Natural killer cell (primary cell): ENCODE results near the gene EPOP. TPM values are rescaled to one million over a fixed set of nuclear protein-coding genes. Genes with fewer than 3 reads are reported as not detected.

Source experiments
- ATAC-seq, 3 donors: fragments of 150-1000 bp in 2 of 3; fragments of 200-7000 bp in 1 of 3; cut with Tn5 transposase; 1 replicate in 1 of 3; 2 replicates in 2 of 3; pipeline ENCODE4 v1.10.0; 2021; ENCODE audit warnings: mild to moderate bottlenecking in 2 of 3, moderate library complexity in 2 of 3
- DNase-seq, 2 donors: peaks; one replicate each; pipeline versions ENCODE4 v3.0.0 to v3.0.0-alpha.2; 2013 to 2021; ENCODE audit warnings: mixed read lengths in 1 of 2
- H3K27ac ChIP-seq: one replicate; pipeline ENCODE4 v1.5.1; 2013; ENCODE audit warnings: mild to moderate bottlenecking, low read length
- H3K27me3 ChIP-seq: one replicate; pipeline ENCODE4 v1.6.1; 2013; ENCODE audit warnings: low read length; ENCODE audit not compliant: control insufficient read depth, insufficient read depth
- H3K36me3 ChIP-seq: one replicate; pipeline ENCODE4 v1.6.1; 2013; ENCODE audit warnings: low read length; ENCODE audit not compliant: control insufficient read depth, insufficient read depth
- H3K4me1 ChIP-seq: one replicate; pipeline ENCODE4 v1.6.1; 2013; ENCODE audit warnings: low read length; ENCODE audit not compliant: control insufficient read depth, insufficient read depth
- H3K4me3 ChIP-seq: one replicate; pipeline ENCODE4 v1.5.1; 2013; ENCODE audit warnings: low read length
- H3K9me3 ChIP-seq: one replicate; pipeline ENCODE4 v1.6.1; 2013; ENCODE audit warnings: low read length; ENCODE audit not compliant: control insufficient read depth, insufficient read depth
- H3K27ac Mint-ChIP-seq, 2 donors: one replicate each; pipeline ENCODE4 v1.8.0; 2022; ENCODE audit warnings: mild to moderate bottlenecking in 2 of 2, mixed read lengths in 2 of 2, moderate library complexity in 1 of 2
- H3K27me3 Mint-ChIP-seq, 2 donors: one replicate each; pipeline ENCODE4 v1.8.0; 2022; ENCODE audit warnings: low read depth in 2 of 2, mixed read lengths in 2 of 2
- H3K36me3 Mint-ChIP-seq: one replicate; pipeline ENCODE4 v1.8.0; 2022; ENCODE audit warnings: mixed read lengths
- H3K4me1 Mint-ChIP-seq, 2 donors: one replicate each; pipeline ENCODE4 v1.8.0; 2022; ENCODE audit warnings: mixed read lengths in 2 of 2
- H3K4me3 Mint-ChIP-seq: one replicate; pipeline ENCODE4 v1.8.0; 2022; ENCODE audit warnings: mild to moderate bottlenecking, moderate library complexity, mixed read lengths
- H3K9me3 Mint-ChIP-seq, 2 donors: one replicate each; pipeline ENCODE4 v1.8.0; 2022; ENCODE audit warnings: mixed read lengths in 2 of 2
- CTCF ChIP-seq: fragments of 200-600 bp; IDR thresholded peaks from one replicate; pipeline ENCODE4 v1.8.0; 2022; ENCODE audit warnings: antibody characterized with exemption
- WGBS: methylation state at CpG from one replicate; pipeline ENCODE4 v1.1.7; 2013; ENCODE audit warnings: missing lambda C conversion rate; ENCODE audit not compliant: insufficient coverage; 5-methylcytosine and 5-hydroxymethylcytosine counted together
- intact Hi-C: fragments of 100-400 bp; cut with micrococcal nuclease; formaldehyde crosslinking; loops from one replicate; pipeline ENCODE4 v1.14.2; 2022
- total RNA-seq, 4 donors: library from RNA; stranded (reverse); fragments of 120-200 nt in 1 of 4; gene quantifications; one replicate each; pipeline versions ENCODE4 v1.2.3 to v1.2.4, GENCODE V29; 2013 to 2022

The EPOP gene
- total RNA-seq, 3 donors from 2014 or later (not counting 1 experiment from before 2014, with no cell fraction given) = 0.66 to 1.9 (median 1.1) TPM

DNA sequence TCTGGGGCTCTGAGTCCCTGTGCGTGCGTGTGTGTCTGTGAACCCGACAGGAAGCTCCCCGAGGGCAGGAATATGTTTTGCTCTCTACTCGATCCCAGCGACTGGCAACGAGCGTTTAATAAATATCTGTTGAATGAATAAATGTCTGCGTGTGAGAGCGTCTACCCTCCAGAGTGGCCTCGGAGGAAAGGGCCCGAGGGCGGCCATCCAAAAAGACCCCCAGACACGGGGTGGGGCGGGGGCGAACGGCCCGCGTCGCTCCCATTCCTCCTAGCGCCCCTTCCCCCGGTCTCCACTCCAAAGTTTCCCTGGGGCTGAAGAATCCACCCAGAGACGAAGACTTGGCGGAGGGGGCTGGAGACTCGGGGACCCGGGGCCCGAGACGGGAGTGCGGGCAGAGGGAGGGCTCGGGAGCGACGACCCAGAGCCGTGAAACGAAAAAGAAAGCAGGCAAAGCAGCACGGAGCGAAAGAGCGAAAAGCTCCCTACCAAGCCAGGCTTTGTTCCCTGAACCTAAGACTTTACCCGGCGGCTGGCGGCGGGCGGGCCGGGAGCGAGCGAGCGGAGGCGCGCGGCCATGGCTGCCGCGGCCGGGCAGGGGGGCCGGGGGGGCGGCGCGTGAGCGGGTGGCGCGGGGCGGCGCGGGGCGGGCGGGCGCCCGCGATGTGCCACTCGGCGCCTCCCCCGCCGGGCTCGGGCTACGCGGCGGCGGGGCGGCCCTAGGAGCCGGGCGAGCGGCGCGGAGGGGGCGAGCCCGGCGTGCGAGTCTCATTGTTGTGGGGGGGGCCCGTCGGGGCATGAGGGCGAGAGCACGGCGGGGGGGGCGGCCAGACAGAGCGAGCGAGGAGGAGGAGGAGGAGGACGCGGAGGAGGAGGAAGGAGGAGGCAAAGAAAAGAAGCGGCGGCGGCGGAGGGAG lies 30.1 kb upstream of the EPOP start, which contains the start of gene MLLT6:
MLLT6 (plus strand) TSS at position 668 of the 917 bp plus-strand sequence. CDS start 360 bp downstream, outside the sequence.
- H3K27me3 ChIP-seq = no peaks in the 10 kb centered on the region
- H3K4me1 ChIP-seq = peaks cover 74% of the 10 kb centered on the region
- peak; percentile 27 to 61 (median 51) for ATAC-seq
- H3K9me3 Mint-ChIP-seq = no peaks in the 10 kb centered on the region
- WGBS = under 1% methylated on average over 93 of the region's 100 CpGs
- DNase-seq = peak; percentile 76 to 91
- peak within 1 kb of the TSS; percentile 98 to 100 for H3K27ac Mint-ChIP-seq
- H3K27ac ChIP-seq = peak within 1 kb of the TSS; percentile 95
- peak within 1 kb of the TSS; percentile 98 for H3K4me3 Mint-ChIP-seq
- H3K4me3 ChIP-seq = peak within 1 kb of the TSS; percentile 77
- TF ChIP-seq CTCF = no peak
- H3K36me3 Mint-ChIP-seq = peaks cover 6% of the 10 kb centered on the region
- no peaks in the 10 kb centered on the region for H3K9me3 ChIP-seq
- H3K27me3 Mint-ChIP-seq = no peaks in the 10 kb centered on the region
- peaks cover 23% of the 10 kb centered on the region for H3K36me3 ChIP-seq
- intact Hi-C loops = loop anchor here (5.0 to 10.0 kb wide), 2 partner anchors 50 to 167 kb away; partner anchors contain the start of genes LASP1 and PSMB3
- peaks cover 56 to 83% of the 10 kb centered on the region in 2 donors for H3K4me1 Mint-ChIP-seq

- Histone ChIP-seq H3K4me1 (peaks cover 67% of the 10 kb centered on the region), H3K27ac (peak overlapping the region; percentile 95), H3K36me3 (peaks cover 14% of the 10 kb centered on the region), H3K9me3 (no peaks in the 10 kb centered on the region), H3K27me3 (no peaks in the 10 kb centered on the region), H3K4me3 (peak overlapping the region; percentile 77)
- Mint-ChIP-seq H3K4me3 (peak overlapping the region; percentile 98), H3K9me3 (no peaks in the 10 kb centered on the region), H3K27me3 (no peaks in the 10 kb centered on the region), H3K36me3 (no peaks in the 10 kb centered on the region), H3K4me1 (peaks cover 47 to 79% of the 10 kb centered on the region in 2 donors), H3K27ac (peak overlapping the region; percentile 98 to 100)
- no peak for TF ChIP-seq CTCF
- ATAC-seq (peak in 1 of 3 donors; percentile 2), DNase-seq (peak; percentile 60 to 79)
- WGBS = under 1% methylated on average over 46 of the region's 50 CpGs
- intact Hi-C loops = loop anchor here (2.0 to 10.0 kb wide), 3 partner anchors 27 to 168 kb away; partner anchors contain the start of genes LASP1 and PSMB3
Measured at GRCh38 chr17:38703742-38704605, 29.2 kb upstream of the EPOP start.

DNA sequence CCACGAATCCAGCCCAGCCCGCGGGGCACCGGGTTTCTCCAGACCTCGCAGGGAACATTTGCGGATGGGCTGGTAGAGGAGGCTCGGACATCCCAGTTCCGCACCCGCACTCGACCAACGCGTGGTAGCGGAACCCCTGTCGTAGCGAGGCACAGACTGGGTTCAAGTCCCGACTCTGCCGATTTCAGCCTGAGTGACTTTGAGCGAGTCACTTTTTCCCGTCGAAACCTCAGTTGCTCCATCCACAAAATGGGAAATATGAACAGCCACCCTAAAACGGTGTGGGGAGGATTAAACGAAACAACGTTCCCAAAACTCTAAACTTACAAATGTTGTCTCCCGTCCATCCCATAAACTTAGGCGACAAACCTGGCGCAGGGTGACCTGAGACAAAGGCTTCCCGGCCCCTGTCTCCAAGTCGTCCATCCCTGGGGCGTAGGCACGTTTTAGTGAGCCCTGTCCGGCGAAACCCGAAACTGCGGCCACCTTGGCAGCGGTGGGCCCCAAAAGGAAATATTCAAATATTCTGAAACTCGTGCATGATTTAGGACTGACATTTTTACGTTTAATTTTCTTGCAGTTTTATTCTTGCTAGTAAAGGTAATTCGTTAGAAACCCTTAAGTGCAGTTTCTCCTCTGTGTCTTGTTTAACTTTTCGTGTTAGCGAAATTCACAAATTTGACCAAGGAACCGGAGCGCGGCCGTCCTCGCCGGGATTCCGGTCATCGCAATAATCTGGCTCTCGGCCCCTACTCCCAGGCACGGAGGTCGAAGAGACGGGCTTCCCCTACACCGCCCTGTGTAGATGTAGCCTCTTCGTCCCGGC lies 28.4 kb upstream of the EPOP start:
- Histone ChIP-seq H3K27me3 (no peaks in the 10 kb centered on the region), H3K4me3 (peak overlapping the region; percentile 77), H3K9me3 (no peaks in the 10 kb centered on the region), H3K4me1 (peaks cover 65% of the 10 kb centered on the region), H3K36me3 (peaks cover 8% of the 10 kb centered on the region), H3K27ac (peak overlapping the region; percentile 95)
- peak overlapping the region; percentile 98 for H3K4me3 Mint-ChIP-seq
- ATAC-seq (no peak), DNase-seq (no peak)
- WGBS = 1% methylated on average over 55 of the region's 55 CpGs
- H3K4me1 Mint-ChIP-seq = peaks cover 45 to 74% of the 10 kb centered on the region in 2 donors
- no peaks in the 10 kb centered on the region for H3K36me3 Mint-ChIP-seq
- no peaks in the 10 kb centered on the region for H3K27me3 Mint-ChIP-seq
- intact Hi-C loops = loop anchor here (1.0 to 10.0 kb wide), 4 partner anchors 25 to 169 kb away; partner anchors contain the start of genes LASP1 and PSMB3
- peak overlapping the region; percentile 98 to 100 for H3K27ac Mint-ChIP-seq
- no peak for TF ChIP-seq CTCF
- H3K9me3 Mint-ChIP-seq = no peaks in the 10 kb centered on the region
